ENCODE results near the gene SETD2. TPM values are rescaled to one million over a fixed set of nuclear protein-coding genes. Genes with fewer than 3 reads are reported as not detected.

SETD2 gene
- total and polyA plus RNA-seq, 2 of the 8 experiments (the other 6 are each of a cell fraction or from before 2014, with no cell fraction given), result 15.7 to 46.3 TPM

- H3K4me3 ChIP-seq (ENCODE audit: extremely low read depth in 1 of 4, insufficient read depth in 2 of 4, low read depth in 3 of 4, low read length in 4 of 4), result no peak overlapping the region
- no peak overlapping the region for H3K18ac ChIP-seq (ENCODE audit: extremely low read depth, low read length)
- no peak overlapping the region for H2BK12ac ChIP-seq (ENCODE audit: low read depth, low read length)
- H3K23me2 ChIP-seq (ENCODE audit: low read depth, low read length), result peaks cover 3% of the 10 kb centered on the region; the same call in 1 of the 2 replicates
- ChIA-PET CTCF (ENCODE audit: partially characterized antibody) (interaction anchor here (1.0 to 2.0 kb wide), 2 partner anchors 27 to 76 kb away, joined by 4 to 5 read pairs; no protein-coding TSS in a partner anchor), POLR2A (ENCODE audit: partially characterized antibody) (interaction anchor here (0.8 kb wide), 1 partner anchor 13 kb away, joined by 3 read pairs; no protein-coding TSS in a partner anchor)
- H2BK20ac ChIP-seq (ENCODE audit: low read length), result no peak overlapping the region
- H3K9ac ChIP-seq (replicated peaks in 1 of 4; ENCODE audit: extremely low read depth in 1 of 4, low read depth in 3 of 4, low read length in 3 of 4), result no peak overlapping the region
- H3K27me3 ChIP-seq (replicated peaks in 1 of 4; ENCODE audit: control insufficient read depth in 3 of 4, extremely low read depth in 1 of 4, insufficient read depth in 3 of 4, low read length in 3 of 4), result no peaks in the 10 kb centered on the region
- no peak overlapping the region for H2AK5ac ChIP-seq (ENCODE audit: low read depth, low read length)
- peaks cover 0 to 7% (median 4%) of the 10 kb centered on the region in 4 experiments; a peak in 4 of 8 replicates for H3K36me3 ChIP-seq (ENCODE audit: control insufficient read depth in 2 of 4, insufficient read depth in 4 of 4, low read length in 3 of 4)
- no peak overlapping the region for H3K4ac ChIP-seq (replicated peaks; ENCODE audit: insufficient read length, low read depth, low read length)
- H3K56ac ChIP-seq (replicated peaks; ENCODE audit: insufficient read length, low read depth, low read length), result no peak overlapping the region
- H3K9me3 ChIP-seq (ENCODE audit: insufficient read depth in 2 of 2, low read depth in 1 of 2, low read length in 1 of 2), result no peaks in the 10 kb centered on the region
- 91% methylated on average over 6 of the region's 6 CpGs; no CpG with 5 or more reads in 1 of the 2 experiments for WGBS, 2 experiments (ENCODE audit: extremely low coverage in 1 of 2, insufficient coverage in 1 of 2, insufficient read length in 1 of 2, insufficient replicate concordance in 2 of 2, low coverage in 1 of 2, low lambda C conversion rate in 2 of 2, missing lambda C conversion rate in 1 of 2)
- H3K27ac ChIP-seq (ENCODE audit: low read depth, low read length), result no peak overlapping the region
- no peak overlapping the region for H2BK120ac ChIP-seq (replicated peaks; ENCODE audit: low read depth, low read length)
- H3K4me2 ChIP-seq (ENCODE audit: insufficient read depth in 1 of 2, low read depth in 2 of 2, low read length in 2 of 2), result no peak overlapping the region
- no peak overlapping the region for H2BK15ac ChIP-seq (ENCODE audit: low read length)
- H4K20me1 ChIP-seq (replicated peaks in 1 of 2; ENCODE audit: control insufficient read depth in 1 of 2, insufficient read depth in 2 of 2, low read length in 2 of 2), result no peaks in the 10 kb centered on the region
- no peak overlapping the region for H4K91ac ChIP-seq (replicated peaks; ENCODE audit: insufficient read length, low read length)
- no peak overlapping the region for H4K8ac ChIP-seq (ENCODE audit: extremely low read depth, insufficient read depth, low read length)
- H4K5ac ChIP-seq (ENCODE audit: insufficient read length, low read depth, low read length), result no peak overlapping the region
- H3K23ac ChIP-seq (ENCODE audit: insufficient read length), result no peak overlapping the region
- H2AFZ ChIP-seq (ENCODE audit: low read length), result no peak overlapping the region
- H2BK5ac ChIP-seq (ENCODE audit: low read depth, low read length), result no peak overlapping the region
- no peak overlapping the region for H3K14ac ChIP-seq (ENCODE audit: insufficient read length)
- FAIRE-seq (no peak), DNase-seq (ENCODE audit: low read depth in 1 of 2, low spot score in 2 of 2) (no peak)
- no peaks in the 10 kb centered on the region; the same call in 1 of the 2 replicates for H3K79me1 ChIP-seq (ENCODE audit: low read depth, low read length)
- TF ChIP-seq ASH2L (IDR thresholded peaks at IDR 0.05; ENCODE audit: low read length), result no peak
- no peak for TF ChIP-seq SRF (IDR thresholded peaks at IDR 0.05; ENCODE audit: low read depth, low read length)
- TF ChIP-seq SIX5 (IDR thresholded peaks at IDR 0.05; ENCODE audit: low read depth, low read length), result no peak
- TF ChIP-seq TAF1 (IDR thresholded peaks at IDR 0.05; ENCODE audit: low read depth, low read length), result no peak
- TF ChIP-seq POLR2A (IDR thresholded peaks at IDR 0.05; ENCODE audit: control extremely low read depth in 1 of 2, low read depth in 2 of 2, low read length in 2 of 2), result no peak
- TF ChIP-seq CTBP2 (IDR thresholded peaks at IDR 0.05; ENCODE audit: borderline replicate concordance, insufficient read depth, insufficient read length, low read length), result no peak
- no peaks in the 10 kb centered on the region for H3K79me2 ChIP-seq (ENCODE audit: control insufficient read depth in 1 of 2, insufficient read depth in 2 of 2, low read length in 2 of 2)
- peaks cover 2 to 9% (median 5%) of the 10 kb centered on the region in 4 experiments; a peak in 6 of 7 replicates for H3K4me1 ChIP-seq (replicated peaks in 1 of 4; ENCODE audit: control insufficient read depth in 3 of 4, insufficient read depth in 4 of 4, low read length in 3 of 4)
These were observed 152.5 kb downstream of the SETD2 start for GRCh38 chr3:47011371-47011770.

All from H1 (cell line).